Measurements from ENCODE around the gene LRRC7.

GRCh38 chr1:69706473-69706872 is 138.8 kb downstream of the LRRC7 start:
- TF ChIP-seq TEAD4 (IDR thresholded peaks at IDR 0.05) (no peak), CEBPB (IDR thresholded peaks at IDR 0.05) (no peak), EP300 (IDR thresholded peaks at IDR 0.05; ENCODE audit: borderline replicate concordance) (no peak), TAF1 (IDR thresholded peaks at IDR 0.05; ENCODE audit: low read depth) (no peak), MAX (IDR thresholded peaks at IDR 0.05) (no peak), EGR1 (IDR thresholded peaks at IDR 0.05) (no peak), REST (IDR thresholded peaks at IDR 0.05; ENCODE audit: low read depth) (no peak), RAD21 (IDR thresholded peaks at IDR 0.05; ENCODE audit: low read depth) (no peak), CREB1 (IDR thresholded peaks at IDR 0.05; ENCODE audit: low read depth) (no peak)
